PFSK-1 (cell line): ENCODE results near the gene DNAJC9.

Experiments
- POLR2AphosphoS5 ChIP-seq: IDR thresholded peaks from 2 replicates; pipeline ENCODE4 v1.6.1; 2012; ENCODE audit warnings: low read depth, mild to moderate bottlenecking, control low read depth, low read length, moderate library complexity
- TAF1 ChIP-seq: IDR thresholded peaks from 2 replicates; pipeline ENCODE4 v1.6.1; 2012; ENCODE audit warnings: low read length, control low read depth, borderline replicate concordance; ENCODE audit not compliant: insufficient read depth

DNA sequence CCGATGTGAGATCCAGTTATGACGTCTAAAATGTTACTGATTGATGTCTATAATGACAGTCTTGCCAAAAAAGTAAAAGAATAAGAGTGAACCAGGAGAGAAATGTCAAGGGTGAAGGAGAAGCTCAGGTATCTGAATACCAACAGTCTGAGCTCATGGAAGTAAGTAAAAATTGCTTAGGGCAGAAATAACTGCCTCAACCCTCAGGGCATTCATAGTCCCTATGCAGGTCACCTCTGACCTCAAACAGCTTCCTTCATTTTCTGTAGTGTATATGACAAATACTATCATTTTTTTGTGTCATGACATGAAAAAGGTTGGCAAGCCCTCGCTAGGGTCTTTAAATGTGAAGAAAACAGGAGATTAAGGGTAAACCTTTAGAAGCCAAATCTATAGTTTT, 46.4 kb upstream of the DNAJC9 start:
- TF ChIP-seq TAF1 (no peak), POLR2AphosphoS5 (no peak)
